GM23338 (cell line): ENCODE measurements around the gene AHI1. TPM values are rescaled to one million over a fixed set of nuclear protein-coding genes. Genes with fewer than 3 reads are reported as not detected.

ENCODE experiments used
- ATAC-seq: fragments of 200-7000 bp; cut with Tn5 transposase; 3 replicates; pipeline ENCODE4 v1.9.1; 2020
- DNase-seq: peaks from one replicate; pipeline ENCODE4 v3.0.0-alpha.2; 2015; ENCODE audit warnings: low spot score
- H2AFZ ChIP-seq: fragments of 200-600 bp; sonication (generic); 2 replicates; pipeline ENCODE4 v1.8.0; 2016; ENCODE audit warnings: antibody characterized with exemption, mild to moderate bottlenecking, moderate library complexity
- H3F3A ChIP-seq: fragments of 200-600 bp; sonication (generic); replicated peaks from 2 replicates; pipeline ENCODE4 v1.8.0; 2017; ENCODE audit warnings: antibody characterized with exemption, mixed run types, low read depth
- H3K27ac ChIP-seq: fragments of 200-600 bp; sonication (generic); 2 replicates; pipeline ENCODE4 v1.6.1; 2016; ENCODE audit warnings: low read depth
- H3K27me3 ChIP-seq: fragments of 200-600 bp; sonication (generic); 2 replicates; pipeline ENCODE4 v1.8.0; 2016; ENCODE audit warnings: mild to moderate bottlenecking, mixed run types, moderate library complexity; ENCODE audit not compliant: insufficient read depth
- H3K36me3 ChIP-seq: fragments of 200-600 bp; sonication (generic); 2 replicates; pipeline ENCODE4 v1.8.0; 2016; ENCODE audit warnings: mild to moderate bottlenecking; ENCODE audit not compliant: insufficient read depth
- H3K4me1 ChIP-seq: fragments of 200-600 bp; sonication (generic); 2 replicates; pipeline ENCODE4 v1.8.0; 2016; ENCODE audit warnings: mild to moderate bottlenecking, moderate library complexity; ENCODE audit not compliant: insufficient read depth
- H3K4me2 ChIP-seq: fragments of 200-600 bp; sonication (generic); 2 replicates; pipeline ENCODE4 v1.7.1; 2017; ENCODE audit warnings: mixed run types
- H3K4me3 ChIP-seq: fragments of 200-600 bp; sonication (generic); 2 replicates; pipeline ENCODE4 v1.6.1; 2016; ENCODE audit warnings: mixed run types
- H3K79me2 ChIP-seq: fragments of 200-600 bp; sonication (generic); replicated peaks from 2 replicates; pipeline ENCODE4 v1.8.0; 2017; ENCODE audit warnings: mild to moderate bottlenecking; ENCODE audit not compliant: insufficient read depth
- H3K9me2 ChIP-seq: fragments of 200-600 bp; sonication (generic); 2 replicates; pipeline ENCODE4 v1.8.0; 2017; ENCODE audit not compliant: insufficient read depth
- H4K20me1 ChIP-seq: fragments of 200-600 bp; sonication (generic); replicated peaks from 2 replicates; pipeline ENCODE4 v1.8.0; 2017; ENCODE audit warnings: mild to moderate bottlenecking; ENCODE audit not compliant: insufficient read depth
- H3K27ac Mint-ChIP-seq: 2 replicates; pipeline ENCODE4 v1.8.0; 2020; ENCODE audit warnings: inconsistent platforms, mild to moderate bottlenecking, moderate library complexity, mixed read lengths
- H3K27me3 Mint-ChIP-seq: 3 replicates; pipeline ENCODE4 v1.8.0; 2022; ENCODE audit warnings: low read depth, mild to moderate bottlenecking, moderate library complexity, mixed read lengths, inconsistent platforms; ENCODE audit not compliant: insufficient read depth, poor library complexity
- H3K36me3 Mint-ChIP-seq: 3 replicates; pipeline ENCODE4 v1.8.0; 2021; ENCODE audit warnings: low read depth, mild to moderate bottlenecking, inconsistent platforms, moderate library complexity, mixed read lengths
- H3K4me1 Mint-ChIP-seq: 3 replicates; pipeline ENCODE4 v1.8.0; 2020; ENCODE audit warnings: mild to moderate bottlenecking, inconsistent platforms, mixed read lengths
- H3K4me3 Mint-ChIP-seq: 3 replicates; pipeline ENCODE4 v1.8.0; 2021; ENCODE audit warnings: moderate library complexity, mild to moderate bottlenecking, inconsistent platforms, mixed read lengths
- H3K9me3 Mint-ChIP-seq: 3 replicates; pipeline ENCODE4 v1.8.0; 2020; ENCODE audit warnings: moderate library complexity, mild to moderate bottlenecking, inconsistent platforms, mixed read lengths
- EZH2 ChIP-seq: fragments of 200-600 bp; sonication (generic); IDR thresholded peaks from one replicate; pipeline ENCODE4 v1.8.0; 2017; ENCODE audit warnings: antibody characterized with exemption, mild to moderate bottlenecking, low read depth; ENCODE audit not compliant: unreplicated experiment
- NANOG ChIP-seq: IDR thresholded peaks from 2 replicates; pipeline ENCODE4 v1.6.1; 2016; ENCODE audit warnings: antibody characterized with exemption, borderline replicate concordance
- STAT1 ChIP-seq: IDR thresholded peaks from one replicate; pipeline ENCODE4 v1.6.1; 2016; ENCODE audit warnings: antibody characterized with exemption; ENCODE audit not compliant: unreplicated experiment
- ZNF331 ChIP-seq: fragments of 250-450 bp; sonication (Bioruptor Pico); IDR thresholded peaks from 2 replicates; pipeline ENCODE4 v1.5.0; 2020; ENCODE audit warnings: low read depth, mild to moderate bottlenecking, moderate library complexity
- polyA plus RNA-seq: library from polyadenylated mRNA; unstranded; fragments of >200 nt; fragmentation: Nextera tagmentation; extraction: Ambion mirVana; gene quantifications from 2 replicates; pipeline ENCODE4 v1.2.1, GENCODE V29; 2016
- total RNA-seq: library from RNA; depleted of rRNA; stranded (reverse); fragments of >200 nt; shearing (Covaris generic); gene quantifications from 2 replicates; pipeline ENCODE4 v1.2.3, GENCODE V29; 2014
- TF ChIP-seq, protein P1 (sequence below), 2 experiments: fragments of 200-600 bp in 1 of 2; sonication (generic) in 1 of 2; conservative IDR thresholded peaks; 2 replicates each; pipeline versions ENCODE4 v1.5.1 to v1.6.1; 2016 to 2017; ENCODE audit warnings: antibody characterized with exemption in 2 of 2, low read depth in 2 of 2, mild to moderate bottlenecking in 2 of 2, moderate library complexity in 1 of 2
- TF ChIP-seq, protein P2 (sequence below): fragments of 250-450 bp; sonication (Bioruptor Pico); IDR thresholded peaks from 2 replicates; pipeline ENCODE4 v1.5.0; 2020; ENCODE audit warnings: mild to moderate bottlenecking, moderate library complexity

AHI1 gene
- total and polyA plus RNA-seq, 2 experiments from 2014 or later, result 19.8 to 72.9 TPM

DNA sequence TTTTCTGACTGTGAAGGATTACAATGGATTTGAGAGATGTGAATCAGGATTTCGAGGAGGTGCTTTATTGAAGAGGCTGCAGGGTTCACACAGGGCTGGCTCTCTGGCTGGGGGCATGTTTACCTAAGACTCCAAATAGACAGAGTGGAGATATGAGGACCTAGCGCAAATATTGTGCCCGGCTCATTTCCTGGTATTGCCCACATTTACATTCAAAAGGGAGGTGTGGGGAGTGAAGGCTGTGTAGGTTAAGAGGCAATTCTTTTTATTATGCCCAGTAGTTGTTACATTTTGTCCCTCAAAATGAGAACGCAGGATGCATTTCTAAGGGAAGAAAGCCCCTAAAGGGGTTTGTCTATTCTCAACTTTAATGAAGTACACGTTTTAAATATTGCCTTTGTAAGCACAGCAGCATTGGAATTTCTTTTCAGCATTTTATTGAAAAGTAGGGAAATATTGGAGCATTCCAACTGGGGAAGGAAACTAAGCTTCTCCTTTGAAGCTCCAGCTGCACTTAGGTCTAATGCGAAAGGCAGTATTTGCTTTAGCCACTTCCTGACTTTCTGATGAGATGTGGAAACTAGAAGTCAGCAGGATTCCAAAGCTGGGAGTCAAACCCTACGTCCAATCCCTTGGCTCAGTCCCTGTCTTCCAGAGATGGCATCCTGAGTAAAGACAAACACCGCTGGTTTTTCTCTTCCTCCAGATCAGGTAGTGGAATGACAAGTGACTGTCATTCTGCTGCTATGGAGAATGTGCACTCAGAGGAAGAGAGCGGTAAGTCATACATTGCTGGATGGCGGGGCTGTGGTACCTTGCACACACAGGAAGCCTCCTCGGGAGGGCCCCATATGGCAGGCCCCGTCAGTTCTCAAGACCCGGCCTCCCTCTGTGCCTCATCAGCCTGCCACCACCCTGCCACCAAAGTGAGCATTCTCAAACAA is 245.8 kb downstream of the AHI1 start:
- no peak for TF ChIP-seq ZNF331 (CRISPR knock-in tag)
- no peaks in the 10 kb centered on the region for H4K20me1 ChIP-seq
- H3K9me2 ChIP-seq, result peaks cover 26% of the 10 kb centered on the region
- H3K27ac Mint-ChIP-seq, result peak overlapping the region; percentile 74
- H3K4me3 Mint-ChIP-seq, result peak overlapping the region; percentile 27; the same call in 1 of the 3 replicates
- peaks cover 53% of the 10 kb centered on the region for H3K4me1 Mint-ChIP-seq
- ATAC-seq (peak; percentile 80), DNase-seq (peak; percentile 51)
- peaks cover 7% of the 10 kb centered on the region; the same call in 1 of the 2 replicates for H3F3A ChIP-seq
- no peaks in the 10 kb centered on the region for H3K79me2 ChIP-seq
- peaks cover 2% of the 10 kb centered on the region for H3K27me3 Mint-ChIP-seq
- H3K4me2 ChIP-seq, result peak overlapping the region; percentile 58
- peak overlapping the region; percentile 87 for H3K27ac ChIP-seq
- H3K36me3 Mint-ChIP-seq, result no peaks in the 10 kb centered on the region; the same call in 1 of the 3 replicates
- no peaks in the 10 kb centered on the region for H3K36me3 ChIP-seq
- peak overlapping the region; percentile 20; the same call in 1 of the 2 replicates for H3K4me3 ChIP-seq
- peaks cover 43% of the 10 kb centered on the region for H3K4me1 ChIP-seq
- H3K9me3 Mint-ChIP-seq, result peaks cover 8% of the 10 kb centered on the region; the same call in 2 of the 3 replicates
- no peaks in the 10 kb centered on the region for H3K27me3 ChIP-seq
- peak overlapping the region; percentile 48; the same call in 1 of the 2 replicates for H2AFZ ChIP-seq

DNA sequence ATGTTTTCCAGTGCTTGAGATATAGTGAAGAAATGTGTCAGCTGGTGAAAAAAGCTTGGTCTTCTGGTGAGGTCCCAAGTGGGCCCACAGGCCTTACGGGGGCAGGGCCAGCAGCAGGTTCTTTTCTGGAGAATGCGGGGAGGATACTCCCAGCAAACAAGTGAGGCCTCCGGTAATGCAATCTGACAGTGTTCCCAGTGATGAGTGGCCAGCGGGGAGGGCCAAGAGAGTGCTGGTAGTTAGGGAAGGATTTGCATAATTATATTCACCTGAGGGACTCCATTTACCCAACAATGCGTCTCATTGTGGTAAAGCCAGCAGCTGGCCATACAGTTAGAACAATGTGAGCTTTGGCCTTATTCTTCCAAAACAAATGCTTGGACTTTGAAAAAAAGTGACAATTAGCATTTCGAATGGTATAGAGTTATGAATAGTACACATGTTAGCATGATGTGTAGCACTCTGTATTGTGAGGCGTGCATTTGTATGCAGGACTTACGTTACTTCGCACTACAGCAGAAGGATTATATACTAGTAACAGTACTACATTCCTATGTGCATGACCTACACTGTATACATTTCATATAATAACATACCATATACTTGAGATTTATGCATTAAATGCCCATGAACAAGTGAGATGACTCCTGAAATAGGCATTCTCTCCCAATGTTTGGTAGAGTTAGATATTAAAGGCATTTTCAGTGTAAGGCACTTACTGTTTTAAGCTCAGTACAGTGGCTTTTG is 246.6 kb downstream of the AHI1 start:
- ATAC-seq, result peak; percentile 95
- peak overlapping the region; percentile 20; the same call in 1 of the 2 replicates for H3K4me3 ChIP-seq
- peaks cover 43% of the 10 kb centered on the region for H3K4me1 ChIP-seq
- H3F3A ChIP-seq, result peaks cover 7% of the 10 kb centered on the region; the same call in 1 of the 2 replicates
- H3K36me3 ChIP-seq, result no peaks in the 10 kb centered on the region
- no peaks in the 10 kb centered on the region for H4K20me1 ChIP-seq
- peak overlapping the region; percentile 27; the same call in 1 of the 3 replicates for H3K4me3 Mint-ChIP-seq
- H3K79me2 ChIP-seq, result no peaks in the 10 kb centered on the region
- peaks cover 2% of the 10 kb centered on the region for H3K27me3 Mint-ChIP-seq
- peak overlapping the region; percentile 58 for H3K4me2 ChIP-seq
- H3K27ac ChIP-seq, result peak overlapping the region; percentile 87
- H2AFZ ChIP-seq, result no peak overlapping the region
- H3K27ac Mint-ChIP-seq, result peak overlapping the region; percentile 82
- peaks cover 54% of the 10 kb centered on the region for H3K4me1 Mint-ChIP-seq
- DNase-seq, result peak; percentile 82
- no peaks in the 10 kb centered on the region; the same call in 1 of the 3 replicates for H3K36me3 Mint-ChIP-seq
- H3K9me3 Mint-ChIP-seq, result peaks cover 8% of the 10 kb centered on the region; the same call in 2 of the 3 replicates
- peaks cover 26% of the 10 kb centered on the region for H3K9me2 ChIP-seq
- TF ChIP-seq EZH2, result no peak
- no peak; the same call in 1 of the 2 replicates for TF ChIP-seq NANOG
- TF ChIP-seq STAT1, result no peak
- TF ChIP-seq, protein P1, sequence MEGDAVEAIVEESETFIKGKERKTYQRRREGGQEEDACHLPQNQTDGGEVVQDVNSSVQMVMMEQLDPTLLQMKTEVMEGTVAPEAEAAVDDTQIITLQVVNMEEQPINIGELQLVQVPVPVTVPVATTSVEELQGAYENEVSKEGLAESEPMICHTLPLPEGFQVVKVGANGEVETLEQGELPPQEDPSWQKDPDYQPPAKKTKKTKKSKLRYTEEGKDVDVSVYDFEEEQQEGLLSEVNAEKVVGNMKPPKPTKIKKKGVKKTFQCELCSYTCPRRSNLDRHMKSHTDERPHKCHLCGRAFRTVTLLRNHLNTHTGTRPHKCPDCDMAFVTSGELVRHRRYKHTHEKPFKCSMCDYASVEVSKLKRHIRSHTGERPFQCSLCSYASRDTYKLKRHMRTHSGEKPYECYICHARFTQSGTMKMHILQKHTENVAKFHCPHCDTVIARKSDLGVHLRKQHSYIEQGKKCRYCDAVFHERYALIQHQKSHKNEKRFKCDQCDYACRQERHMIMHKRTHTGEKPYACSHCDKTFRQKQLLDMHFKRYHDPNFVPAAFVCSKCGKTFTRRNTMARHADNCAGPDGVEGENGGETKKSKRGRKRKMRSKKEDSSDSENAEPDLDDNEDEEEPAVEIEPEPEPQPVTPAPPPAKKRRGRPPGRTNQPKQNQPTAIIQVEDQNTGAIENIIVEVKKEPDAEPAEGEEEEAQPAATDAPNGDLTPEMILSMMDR (conservative IDR thresholded peaks at IDR 0.05; ENCODE audit: low read depth in 2 of 2), result no peak
- TF ChIP-seq, protein P2, sequence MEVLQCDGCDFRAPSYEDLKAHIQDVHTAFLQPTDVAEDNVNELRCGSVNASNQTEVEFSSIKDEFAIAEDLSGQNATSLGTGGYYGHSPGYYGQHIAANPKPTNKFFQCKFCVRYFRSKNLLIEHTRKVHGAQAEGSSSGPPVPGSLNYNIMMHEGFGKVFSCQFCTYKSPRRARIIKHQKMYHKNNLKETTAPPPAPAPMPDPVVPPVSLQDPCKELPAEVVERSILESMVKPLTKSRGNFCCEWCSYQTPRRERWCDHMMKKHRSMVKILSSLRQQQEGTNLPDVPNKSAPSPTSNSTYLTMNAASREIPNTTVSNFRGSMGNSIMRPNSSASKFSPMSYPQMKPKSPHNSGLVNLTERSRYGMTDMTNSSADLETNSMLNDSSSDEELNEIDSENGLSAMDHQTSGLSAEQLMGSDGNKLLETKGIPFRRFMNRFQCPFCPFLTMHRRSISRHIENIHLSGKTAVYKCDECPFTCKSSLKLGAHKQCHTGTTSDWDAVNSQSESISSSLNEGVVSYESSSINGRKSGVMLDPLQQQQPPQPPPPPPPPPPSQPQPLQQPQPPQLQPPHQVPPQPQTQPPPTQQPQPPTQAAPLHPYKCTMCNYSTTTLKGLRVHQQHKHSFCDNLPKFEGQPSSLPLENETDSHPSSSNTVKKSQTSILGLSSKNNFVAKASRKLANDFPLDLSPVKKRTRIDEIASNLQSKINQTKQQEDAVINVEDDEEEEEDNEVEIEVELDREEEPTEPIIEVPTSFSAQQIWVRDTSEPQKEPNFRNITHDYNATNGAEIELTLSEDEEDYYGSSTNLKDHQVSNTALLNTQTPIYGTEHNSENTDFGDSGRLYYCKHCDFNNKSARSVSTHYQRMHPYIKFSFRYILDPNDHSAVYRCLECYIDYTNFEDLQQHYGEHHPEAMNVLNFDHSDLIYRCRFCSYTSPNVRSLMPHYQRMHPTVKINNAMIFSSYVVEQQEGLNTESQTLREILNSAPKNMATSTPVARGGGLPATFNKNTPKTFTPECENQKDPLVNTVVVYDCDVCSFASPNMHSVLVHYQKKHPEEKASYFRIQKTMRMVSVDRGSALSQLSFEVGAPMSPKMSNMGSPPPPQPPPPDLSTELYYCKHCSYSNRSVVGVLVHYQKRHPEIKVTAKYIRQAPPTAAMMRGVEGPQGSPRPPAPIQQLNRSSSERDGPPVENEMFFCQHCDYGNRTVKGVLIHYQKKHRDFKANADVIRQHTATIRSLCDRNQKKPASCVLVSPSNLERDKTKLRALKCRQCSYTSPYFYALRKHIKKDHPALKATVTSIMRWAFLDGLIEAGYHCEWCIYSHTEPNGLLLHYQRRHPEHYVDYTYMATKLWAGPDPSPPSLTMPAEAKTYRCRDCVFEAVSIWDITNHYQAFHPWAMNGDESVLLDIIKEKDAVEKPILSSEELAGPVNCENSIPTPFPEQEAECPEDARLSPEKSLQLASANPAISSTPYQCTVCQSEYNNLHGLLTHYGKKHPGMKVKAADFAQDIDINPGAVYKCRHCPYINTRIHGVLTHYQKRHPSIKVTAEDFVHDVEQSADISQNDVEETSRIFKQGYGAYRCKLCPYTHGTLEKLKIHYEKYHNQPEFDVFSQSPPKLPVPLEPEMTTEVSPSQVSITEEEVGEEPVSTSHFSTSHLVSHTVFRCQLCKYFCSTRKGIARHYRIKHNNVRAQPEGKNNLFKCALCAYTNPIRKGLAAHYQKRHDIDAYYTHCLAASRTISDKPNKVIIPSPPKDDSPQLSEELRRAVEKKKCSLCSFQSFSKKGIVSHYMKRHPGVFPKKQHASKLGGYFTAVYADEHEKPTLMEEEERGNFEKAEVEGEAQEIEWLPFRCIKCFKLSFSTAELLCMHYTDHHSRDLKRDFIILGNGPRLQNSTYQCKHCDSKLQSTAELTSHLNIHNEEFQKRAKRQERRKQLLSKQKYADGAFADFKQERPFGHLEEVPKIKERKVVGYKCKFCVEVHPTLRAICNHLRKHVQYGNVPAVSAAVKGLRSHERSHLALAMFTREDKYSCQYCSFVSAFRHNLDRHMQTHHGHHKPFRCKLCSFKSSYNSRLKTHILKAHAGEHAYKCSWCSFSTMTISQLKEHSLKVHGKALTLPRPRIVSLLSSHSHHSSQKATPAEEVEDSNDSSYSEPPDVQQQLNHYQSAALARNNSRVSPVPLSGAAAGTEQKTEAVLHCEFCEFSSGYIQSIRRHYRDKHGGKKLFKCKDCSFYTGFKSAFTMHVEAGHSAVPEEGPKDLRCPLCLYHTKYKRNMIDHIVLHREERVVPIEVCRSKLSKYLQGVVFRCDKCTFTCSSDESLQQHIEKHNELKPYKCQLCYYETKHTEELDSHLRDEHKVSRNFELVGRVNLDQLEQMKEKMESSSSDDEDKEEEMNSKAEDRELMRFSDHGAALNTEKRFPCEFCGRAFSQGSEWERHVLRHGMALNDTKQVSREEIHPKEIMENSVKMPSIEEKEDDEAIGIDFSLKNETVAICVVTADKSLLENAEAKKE (CRISPR knock-in tag), result peak; percentile 82; the same call in 1 of the 2 replicates
- no peak for TF ChIP-seq ZNF331 (CRISPR knock-in tag)
- no peaks in the 10 kb centered on the region for H3K27me3 ChIP-seq
